Measurements from ENCODE around the gene MIEN1.
"Not testable (repeated sequence)": the region's sequence is repeated elsewhere in the genome, so short reads cannot be mapped to it uniquely, and the experiment has no call there.

MIEN1 gene

DNA sequence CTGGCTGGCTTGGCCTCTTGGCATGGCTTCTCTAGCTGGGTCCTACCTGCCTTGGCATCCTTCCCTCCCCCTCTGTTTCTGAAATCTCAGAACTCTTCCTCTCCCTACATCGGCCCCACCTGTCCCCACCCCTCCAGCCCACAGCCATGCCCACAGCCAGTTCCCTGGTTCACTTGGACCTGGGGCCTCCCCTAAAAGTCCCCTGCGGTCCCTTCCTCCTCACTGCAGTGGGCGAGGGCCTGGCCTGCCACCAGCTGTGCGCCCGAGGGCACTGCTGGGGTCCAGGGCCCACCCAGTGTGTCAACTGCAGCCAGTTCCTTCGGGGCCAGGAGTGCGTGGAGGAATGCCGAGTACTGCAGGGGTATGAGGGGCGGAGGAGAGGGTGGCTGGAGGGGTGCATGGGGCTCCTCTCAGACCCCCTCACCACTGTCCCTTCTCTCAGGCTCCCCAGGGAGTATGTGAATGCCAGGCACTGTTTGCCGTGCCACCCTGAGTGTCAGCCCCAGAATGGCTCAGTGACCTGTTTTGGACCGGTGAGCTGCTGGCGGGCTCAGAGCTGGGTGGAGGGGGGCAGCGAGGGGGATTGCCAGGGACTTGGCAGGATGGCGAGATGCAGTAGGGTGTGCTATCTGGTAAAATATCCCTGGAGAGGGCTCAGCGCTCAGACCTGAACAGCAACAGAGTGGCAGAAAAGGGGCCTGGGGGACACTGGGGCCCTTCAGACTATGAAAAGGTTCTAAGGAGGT is 14.1 kb downstream of the MIEN1 start:
- no peak for DNase-seq (ENCODE audit: low read depth in 3 of 3)

GRCh38 chr17:39715375-39716072 is 14.8 kb downstream of the MIEN1 start:
- DNase-seq (ENCODE audit: low read depth in 3 of 3): no peak

DNA sequence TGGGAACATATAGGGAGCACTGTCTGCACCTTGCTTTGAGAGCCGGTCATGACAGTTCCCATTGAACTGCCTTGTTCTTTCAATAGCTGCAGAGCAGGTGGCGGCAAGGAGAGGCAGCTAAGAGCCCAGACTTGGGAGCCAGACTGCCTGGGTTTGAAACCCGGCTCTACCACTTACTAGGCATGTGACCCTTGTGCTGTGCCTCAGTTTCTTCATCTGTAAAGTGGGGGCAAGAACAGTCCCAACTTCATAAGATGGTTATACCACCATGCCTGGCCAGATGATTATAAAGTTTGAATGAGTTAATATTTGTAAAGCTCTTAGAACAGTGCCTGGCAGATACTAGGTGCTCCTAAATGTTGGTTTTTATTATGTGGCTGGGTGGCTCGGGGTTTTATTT is 16.1 kb downstream of the MIEN1 start:
- no peak for DNase-seq (ENCODE audit: low read depth in 3 of 3)

DNA sequence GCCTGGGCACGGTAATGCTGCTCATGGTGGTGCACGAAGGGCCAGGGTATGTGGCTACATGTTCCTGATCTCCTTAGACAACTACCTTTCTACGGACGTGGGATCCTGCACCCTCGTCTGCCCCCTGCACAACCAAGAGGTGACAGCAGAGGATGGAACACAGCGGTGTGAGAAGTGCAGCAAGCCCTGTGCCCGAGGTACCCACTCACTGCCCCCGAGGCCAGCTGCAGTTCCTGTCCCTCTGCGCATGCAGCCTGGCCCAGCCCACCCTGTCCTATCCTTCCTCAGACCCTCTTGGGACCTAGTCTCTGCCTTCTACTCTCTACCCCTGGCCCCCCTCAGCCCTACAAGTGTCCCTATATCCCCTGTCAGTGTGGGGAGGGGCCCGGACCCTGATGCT is 18.5 kb downstream of the MIEN1 start:
- DNase-seq (ENCODE audit: low read depth in 3 of 3): no peak

DNA sequence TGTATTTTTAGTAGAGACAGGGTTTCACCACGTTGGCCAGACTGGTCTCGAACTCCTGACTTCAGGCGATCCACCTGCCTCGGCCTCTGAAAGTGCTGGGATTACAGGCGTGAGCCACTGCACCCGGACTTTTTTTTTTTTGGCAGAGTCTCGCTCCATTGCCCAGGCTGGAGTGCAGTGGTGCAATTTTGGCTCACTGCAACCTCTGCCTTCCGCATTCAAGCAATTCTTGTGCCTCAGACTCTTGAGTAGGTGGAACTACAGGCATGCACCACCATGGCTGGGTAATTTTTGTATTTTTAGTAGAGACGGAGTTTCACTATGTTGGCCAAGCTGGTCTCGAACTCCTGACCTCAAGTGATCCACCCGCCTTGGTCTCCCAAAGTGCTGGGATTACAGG is 19.3 kb downstream of the MIEN1 start:
- DNase-seq (ENCODE audit: low read depth in 3 of 3): not testable (repeated sequence)

GRCh38 chr17:39709998-39710964 is 20.1 kb downstream of the MIEN1 start:
- no peak for DNase-seq (ENCODE audit: low read depth in 3 of 3)

DNA sequence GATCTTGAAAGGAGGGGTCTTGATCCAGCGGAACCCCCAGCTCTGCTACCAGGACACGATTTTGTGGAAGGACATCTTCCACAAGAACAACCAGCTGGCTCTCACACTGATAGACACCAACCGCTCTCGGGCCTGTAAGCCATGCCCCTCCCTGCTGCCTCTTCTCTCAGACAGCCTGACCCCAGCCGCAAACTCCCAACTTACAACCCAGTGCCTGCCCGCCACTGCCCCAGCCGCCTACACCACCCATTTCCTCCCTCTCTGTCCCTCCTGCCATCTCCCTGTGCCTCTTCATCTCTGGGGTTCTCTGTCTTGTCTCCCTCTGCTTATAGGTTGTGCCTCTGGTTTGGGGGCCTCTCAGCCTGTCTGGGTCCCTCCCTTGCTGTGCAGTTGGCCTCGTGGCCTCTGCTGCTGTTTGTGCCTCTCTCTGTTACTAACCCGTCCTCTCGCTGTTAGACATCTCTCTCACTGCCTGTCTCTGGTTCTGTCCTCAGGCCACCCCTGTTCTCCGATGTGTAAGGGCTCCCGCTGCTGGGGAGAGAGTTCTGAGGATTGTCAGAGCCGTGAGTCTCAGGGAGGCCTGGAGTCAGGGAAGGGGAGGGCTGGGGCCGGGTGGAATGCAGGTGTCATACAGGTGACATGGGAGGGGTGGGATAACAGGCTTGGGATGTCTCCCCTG is 20.9 kb downstream of the MIEN1 start:
- no peak for DNase-seq (ENCODE audit: low read depth in 3 of 3)

DNA sequence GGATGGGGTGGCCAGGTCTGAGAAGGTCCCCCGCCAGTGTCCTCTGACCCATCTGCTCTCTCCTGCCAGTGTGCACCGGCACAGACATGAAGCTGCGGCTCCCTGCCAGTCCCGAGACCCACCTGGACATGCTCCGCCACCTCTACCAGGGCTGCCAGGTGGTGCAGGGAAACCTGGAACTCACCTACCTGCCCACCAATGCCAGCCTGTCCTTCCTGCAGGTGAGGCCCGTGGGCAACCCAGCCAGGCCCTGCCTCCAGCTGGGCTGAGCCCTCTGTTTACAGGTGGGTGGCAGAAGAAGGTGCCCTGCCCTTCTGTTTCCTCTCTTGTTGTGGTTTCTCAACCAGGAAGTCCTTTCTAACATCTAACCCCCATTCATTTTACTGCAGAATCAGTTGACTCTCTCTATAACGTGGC is 23.4 kb downstream of the MIEN1 start:
- no peak for DNase-seq (ENCODE audit: low read depth in 3 of 3)

- no peak for DNase-seq (ENCODE audit: low read depth in 3 of 3)
Observed at GRCh38 chr17:39706383-39706782, 23.9 kb downstream of the MIEN1 start.

- DNase-seq (ENCODE audit: low read depth in 3 of 3): no peak
Observed at GRCh38 chr17:39705786-39706348, 24.5 kb downstream of the MIEN1 start.

GRCh38 chr17:39704821-39705551 is 25.3 kb downstream of the MIEN1 start:
- DNase-seq (ENCODE audit: low read depth in 3 of 3): no peak

DNA sequence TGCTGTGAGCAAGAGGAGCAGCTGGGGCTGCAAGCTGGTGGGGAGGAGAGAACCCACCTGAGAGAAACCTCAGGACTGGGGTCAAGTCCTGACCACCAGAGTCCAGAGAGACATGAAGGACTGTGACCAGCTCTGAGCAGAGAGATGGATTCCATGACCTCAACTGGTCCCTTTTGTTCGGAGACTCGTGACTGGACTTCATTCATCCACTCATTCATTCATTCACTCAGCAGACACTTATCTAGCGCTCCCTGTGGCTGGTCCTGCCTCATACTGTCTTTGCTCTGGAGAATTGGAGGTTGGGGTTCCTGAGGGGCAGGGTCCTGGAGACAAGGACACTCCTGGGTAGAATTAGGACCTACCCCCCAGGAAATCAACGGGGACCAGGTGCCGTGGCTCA is 26.4 kb downstream of the MIEN1 start:
- no peak for DNase-seq (ENCODE audit: low read depth in 3 of 3)

DNA sequence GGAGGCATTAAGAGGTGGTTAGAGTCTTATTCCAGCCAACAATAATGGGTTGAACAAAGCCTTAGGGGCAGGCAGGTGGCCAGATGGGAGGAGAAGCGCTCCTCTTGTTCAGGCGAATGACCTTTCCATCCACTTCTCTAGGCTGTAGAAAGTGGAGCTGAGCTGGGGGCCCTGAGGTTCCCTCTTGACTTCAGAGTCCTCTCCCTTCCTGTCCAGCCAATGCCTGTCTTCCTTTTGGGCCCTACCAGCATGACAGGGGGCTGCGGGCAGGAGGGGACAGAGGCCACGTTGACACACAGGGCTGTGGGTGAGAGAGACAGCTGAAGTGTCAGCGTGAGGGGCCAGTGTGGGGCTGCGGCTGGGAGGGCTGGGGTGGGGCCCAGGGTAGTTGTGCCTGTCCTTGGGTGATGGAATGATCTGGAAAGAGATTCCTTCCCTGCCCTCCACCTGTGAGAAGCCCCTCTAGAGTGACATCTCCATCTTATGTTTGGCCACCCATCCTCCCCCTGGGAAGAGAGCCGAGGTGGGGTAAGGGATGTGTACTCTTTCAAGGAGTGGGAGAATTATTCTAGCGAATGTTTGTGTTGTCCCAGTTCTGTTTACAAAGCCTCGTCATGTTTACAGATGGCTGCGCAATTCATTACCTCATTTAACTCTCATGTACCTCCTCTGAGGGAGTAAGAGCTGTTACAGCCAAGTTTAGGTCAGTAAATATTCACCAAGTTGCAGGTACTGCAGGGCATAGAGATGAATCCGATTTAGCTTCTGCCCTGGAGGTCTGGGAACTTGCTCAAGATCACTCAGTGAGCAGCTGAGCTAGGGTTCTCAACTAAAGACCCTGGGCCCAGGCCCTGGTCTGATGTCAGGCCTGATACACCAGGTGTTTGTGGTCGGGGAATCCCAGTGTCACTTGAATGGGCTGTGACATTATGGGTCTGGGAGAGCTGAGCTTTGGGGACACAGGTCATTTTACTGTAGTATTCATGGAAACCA is 27.1 kb downstream of the MIEN1 start:
- DNase-seq (ENCODE audit: low read depth in 3 of 3): no peak

GRCh38 chr17:39701784-39702422 is 28.4 kb downstream of the MIEN1 start:
- DNase-seq (ENCODE audit: low read depth in 3 of 3): no peak

GRCh38 chr17:39701012-39701783 is 29.1 kb downstream of the MIEN1 start:
- no peak for DNase-seq (ENCODE audit: low read depth in 3 of 3)

- DNase-seq (ENCODE audit: low read depth in 3 of 3): no peak
Observed at GRCh38 chr17:39700148-39700987, 30.0 kb downstream of the MIEN1 start.

DNA sequence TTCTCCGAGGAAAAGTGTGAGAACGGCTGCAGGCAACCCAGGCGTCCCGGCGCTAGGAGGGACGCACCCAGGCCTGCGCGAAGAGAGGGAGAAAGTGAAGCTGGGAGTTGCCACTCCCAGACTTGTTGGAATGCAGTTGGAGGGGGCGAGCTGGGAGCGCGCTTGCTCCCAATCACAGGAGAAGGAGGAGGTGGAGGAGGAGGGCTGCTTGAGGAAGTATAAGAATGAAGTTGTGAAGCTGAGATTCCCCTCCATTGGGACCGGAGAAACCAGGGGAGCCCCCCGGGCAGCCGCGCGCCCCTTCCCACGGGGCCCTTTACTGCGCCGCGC is 30.5 kb downstream of the MIEN1 start, which contains the start of gene ERBB2:
Gene ERBB2 (plus strand): TSS at position 247 of the 330 bp plus-strand sequence. CDS start 175 bp downstream, outside the sequence.
- no peak for DNase-seq (ENCODE audit: low read depth in 3 of 3)

Data from stimulated activated CD4-positive, alpha-beta T cell treated with anti-CD3 and anti-CD28 coated beads, TNF-alpha, amount 100 ng/mL, for 24 hours (primary cell).